B cell (primary cell): ENCODE measurements around the gene CPLANE2. TPM values are rescaled to one million over a fixed set of nuclear protein-coding genes. Genes with fewer than 3 reads are reported as not detected.
"Not testable (repeated sequence)": the region's sequence is repeated elsewhere in the genome, so short reads cannot be mapped to it uniquely, and the experiment has no call there.

Experiments used
- ATAC-seq: fragments of 200-7000 bp; cut with Tn5 transposase; one replicate; pipeline ENCODE4 v1.10.0; 2021; ENCODE audit warnings: low read depth, mild to moderate bottlenecking, moderate number of reproducible peaks, moderate library complexity
- CTCF ChIA-PET: fragments of 350-600 bp; sonication (Branson Sonifier 250); formaldehyde crosslinking; loops from one replicate; lab custom pipeline; 2021; ENCODE audit warnings: antibody characterized with exemption, inconsistent platforms; lab: Charles Lee
- POLR2A ChIA-PET: fragments of 350-600 bp; sonication (Branson Sonifier 250); formaldehyde crosslinking; loops from one replicate; lab custom pipeline; 2021; ENCODE audit warnings: antibody characterized with exemption; lab: Charles Lee
- DNase-seq: peaks from one replicate; pipeline ENCODE4 v3.0.0; 2013
- H2AFZ ChIP-seq: 2 replicates; pipeline ENCODE4 v1.6.1; 2012; ENCODE audit warnings: mild to moderate bottlenecking, low read depth, low read length; ENCODE audit not compliant: insufficient read depth, poor library complexity, severe bottlenecking
- H3K27ac ChIP-seq, 2 donors: 1 replicate in 1 of 2; 2 replicates in 1 of 2; pipeline ENCODE4 v1.5.1; 2012 to 2013; ENCODE audit warnings: low read length in 2 of 2, mild to moderate bottlenecking in 2 of 2, moderate library complexity in 1 of 2
- H3K27me3 ChIP-seq, 4 experiments: fragments of 200-600 bp in 1 of 4; sonication (generic) in 1 of 4; replicated peaks in 1 of 4; 1 replicate in 2 of 4; 2 replicates in 2 of 4; pipeline versions ENCODE4 v1.6.1 to v1.7.0; 2013 to 2016; ENCODE audit warnings: low read length in 3 of 4, mild to moderate bottlenecking in 2 of 4, mixed read lengths in 1 of 4, moderate library complexity in 1 of 4; ENCODE audit not compliant: insufficient read depth in 4 of 4, control insufficient read depth in 3 of 4; ENCODE audit errors: control extremely low read depth in 1 of 4
- H3K36me3 ChIP-seq, 2 experiments: replicated peaks in 1 of 2; 1 replicate in 1 of 2; 2 replicates in 1 of 2; pipeline versions ENCODE4 v1.6.1 to v1.7.1; 2013; ENCODE audit warnings: low read length in 1 of 2; ENCODE audit not compliant: insufficient read depth in 2 of 2, control insufficient read depth in 1 of 2; ENCODE audit errors: control extremely low read depth in 1 of 2, extremely low read depth in 1 of 2
- H3K4me1 ChIP-seq, 2 donors: fragments of 200-600 bp in 1 of 2; sonication (generic) in 1 of 2; 1 replicate in 1 of 2; 2 replicates in 1 of 2; pipeline versions ENCODE4 v1.5.1 to v1.6.1; 2013 to 2017; ENCODE audit warnings: low read length in 2 of 2; ENCODE audit not compliant: control insufficient read depth in 2 of 2, insufficient read depth in 2 of 2
- H3K4me2 ChIP-seq: replicated peaks from 2 replicates; pipeline ENCODE3; 2012; ENCODE audit warnings: mild to moderate bottlenecking, low read depth, low read length; ENCODE audit not compliant: poor library complexity, severe bottlenecking
- H3K4me3 ChIP-seq, 5 experiments: fragments of 200-600 bp in 1 of 5; sonication (generic) in 1 of 5; 1 replicate in 3 of 5; 2 replicates in 2 of 5; pipeline versions ENCODE4 v1.5.1 to v1.7.0; 2011 to 2016; ENCODE audit warnings: low read length in 4 of 5, mild to moderate bottlenecking in 4 of 5, low read depth in 2 of 5, control low read depth in 1 of 5, moderate library complexity in 1 of 5; ENCODE audit not compliant: insufficient read depth in 1 of 5; ENCODE audit errors: control extremely low read depth in 1 of 5, extremely low read depth in 1 of 5
- H3K79me2 ChIP-seq: fragments of 200-600 bp; sonication (generic); one replicate; pipeline ENCODE4 v1.6.0; 2016; ENCODE audit warnings: low read length; ENCODE audit not compliant: control insufficient read depth, insufficient read depth
- H3K9ac ChIP-seq: fragments of 200-600 bp; sonication (generic); 2 replicates; pipeline ENCODE4 v1.6.1; 2017; ENCODE audit warnings: mild to moderate bottlenecking, low read length, moderate library complexity
- H3K9me3 ChIP-seq, 3 donors: one replicate each; pipeline versions ENCODE4 v1.6.1 to v1.7.1; 2013; ENCODE audit warnings: low read length in 2 of 3; ENCODE audit not compliant: control insufficient read depth in 2 of 3, insufficient read depth in 1 of 3; ENCODE audit errors: control extremely low read depth in 1 of 3
- H4K20me1 ChIP-seq: 2 replicates; pipeline ENCODE4 v1.6.0; 2012; ENCODE audit warnings: mild to moderate bottlenecking, low read length; ENCODE audit not compliant: insufficient read depth, control insufficient read depth, poor library complexity, severe bottlenecking
- H3K27ac Mint-ChIP-seq: one replicate; pipeline ENCODE4 v1.8.0; 2021; ENCODE audit warnings: mixed read lengths
- H3K27me3 Mint-ChIP-seq: one replicate; pipeline ENCODE4 v1.8.0; 2021; ENCODE audit warnings: mixed read lengths
- H3K4me1 Mint-ChIP-seq: one replicate; pipeline ENCODE4 v1.8.0; 2021; ENCODE audit warnings: mixed read lengths
- H3K4me3 Mint-ChIP-seq: one replicate; pipeline ENCODE4 v1.8.0; 2021; ENCODE audit warnings: mixed read lengths
- H3K9me3 Mint-ChIP-seq: one replicate; pipeline ENCODE4 v1.8.0; 2022; ENCODE audit warnings: mixed read lengths; ENCODE audit not compliant: insufficient read depth
- CTCF ChIP-seq: fragments of 200-600 bp; IDR thresholded peaks from one replicate; pipeline ENCODE4 v1.8.0; 2022; ENCODE audit warnings: antibody characterized with exemption, mild to moderate bottlenecking
- EZH2 ChIP-seq: IDR thresholded peaks from 2 replicates; pipeline ENCODE4 v1.6.1; 2012; ENCODE audit warnings: borderline replicate concordance, low read depth, mild to moderate bottlenecking, moderate library complexity, low read length; ENCODE audit not compliant: insufficient read depth, poor library complexity, severe bottlenecking
- WGBS: methylation state at CpG from one replicate; pipeline ENCODE4 v1.1.5; 2013; ENCODE audit warnings: missing lambda C conversion rate; ENCODE audit not compliant: insufficient coverage; 5-methylcytosine and 5-hydroxymethylcytosine counted together
- intact Hi-C: fragments of 100-400 bp; cut with micrococcal nuclease; formaldehyde crosslinking; loops from one replicate; pipeline ENCODE4 v1.10.0; 2022
- polyA plus RNA-seq: library from polyadenylated mRNA; depleted of rRNA; stranded (reverse); fragments of >200 nt; gene quantifications from 2 replicates; pipeline ENCODE4 v1.2.3, GENCODE V29; 2012
- total RNA-seq, 2 donors: library from RNA; stranded (reverse); fragments of 120-200 nt in 1 of 2; gene quantifications; 1 replicate in 1 of 2; 2 replicates in 1 of 2; pipeline versions ENCODE4 v1.2.3 to v1.2.4, GENCODE V29; 2013 to 2022

CPLANE2 gene
- total and polyA plus RNA-seq, 2 donors (not counting 1 experiment from before 2014, with no cell fraction given), result 5.7 to 11.1 TPM

- Mint-ChIP-seq H3K9me3 (no peaks in the 10 kb centered on the region), H3K4me3 (no peak overlapping the region), H3K4me1 (no peaks in the 10 kb centered on the region), H3K27ac (no peak overlapping the region), H3K27me3 (no peaks in the 10 kb centered on the region)
- H4K20me1 ChIP-seq, result no peaks in the 10 kb centered on the region
- peaks cover 0 to 6% of the 10 kb centered on the region in 2 experiments for H3K36me3 ChIP-seq
- DNase-seq (no peak), ATAC-seq (no peak)
- no peak overlapping the region for H2AFZ ChIP-seq
- H3K4me2 ChIP-seq, result no peak overlapping the region
- H3K27me3 ChIP-seq, result no peaks in the 10 kb centered on the region
- H3K4me3 ChIP-seq, result no peak overlapping the region
- H3K27ac ChIP-seq, result no peak overlapping the region
- H3K79me2 ChIP-seq, result no peaks in the 10 kb centered on the region
- 96% methylated on average over 8 of the region's 8 CpGs for WGBS
- intact Hi-C loops, result no loop called here
- H3K4me1 ChIP-seq, result no peaks in the 10 kb centered on the region
- H3K9me3 ChIP-seq, result no peaks in the 10 kb centered on the region
- no peak for TF ChIP-seq CTCF
- no peak for TF ChIP-seq EZH2
- ChIA-PET CTCF (no interaction called here), POLR2A (no interaction called here)
- no peak overlapping the region for H3K9ac ChIP-seq
These were observed 38.4 kb downstream of the CPLANE2 start for GRCh38 chr1:16198444-16199156.

GRCh38 chr1:16196874-16197273, 40.1 kb downstream of the CPLANE2 start:
- Mint-ChIP-seq H3K27ac (no peak overlapping the region), H3K27me3 (no peaks in the 10 kb centered on the region), H3K4me3 (no peak overlapping the region), H3K9me3 (no peaks in the 10 kb centered on the region), H3K4me1 (no peaks in the 10 kb centered on the region)
- DNase-seq (no peak), ATAC-seq (no peak)
- H3K36me3 ChIP-seq, result no peaks in the 10 kb centered on the region
- H3K4me3 ChIP-seq, result no peak overlapping the region
- no peaks in the 10 kb centered on the region for H3K79me2 ChIP-seq
- H3K9me3 ChIP-seq, result no peaks in the 10 kb centered on the region
- TF ChIP-seq CTCF (no peak), EZH2 (no peak)
- H3K4me2 ChIP-seq, result no peak overlapping the region
- no peak overlapping the region for H2AFZ ChIP-seq
- intact Hi-C loops, result no loop called here
- no peaks in the 10 kb centered on the region for H4K20me1 ChIP-seq
- ChIA-PET POLR2A (no interaction called here), CTCF (no interaction called here)
- WGBS, result no CpG with 5 or more reads among the region's 3 CpGs
- H3K27ac ChIP-seq, result no peak overlapping the region
- H3K27me3 ChIP-seq, result no peaks in the 10 kb centered on the region
- H3K4me1 ChIP-seq, result no peaks in the 10 kb centered on the region
- H3K9ac ChIP-seq, result no peak overlapping the region

DNA sequence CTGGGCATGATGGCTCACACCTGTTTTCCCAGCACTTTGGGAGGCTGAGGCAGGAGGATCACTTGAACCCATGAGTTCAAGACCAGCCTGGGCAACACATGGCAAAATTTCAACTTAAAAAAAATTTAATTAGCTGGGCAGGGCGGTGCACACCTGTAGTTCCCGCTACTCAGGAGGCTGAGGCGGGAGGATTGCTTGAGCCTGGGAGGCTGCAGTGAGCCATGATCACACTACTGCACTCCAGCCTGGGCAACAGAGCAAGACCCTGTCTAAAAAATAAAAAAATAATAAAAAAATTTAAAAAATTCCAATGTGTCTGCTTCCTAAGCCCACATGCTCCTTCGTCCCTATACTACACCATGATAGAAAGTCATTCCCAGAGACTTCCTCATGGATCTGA, 40.8 kb downstream of the CPLANE2 start:
- 100% methylated on average over 4 of the region's 4 CpGs for WGBS

More for the DNA sequence above, 40.8 kb downstream of the CPLANE2 start:
- intact Hi-C loops, H2AFZ ChIP-seq, H3K36me3 ChIP-seq, H3K27me3 Mint-ChIP-seq, H3K9me3 Mint-ChIP-seq, H3K27ac ChIP-seq, DNase-seq, H4K20me1 ChIP-seq, H3K4me3 ChIP-seq, H3K79me2 ChIP-seq, H3K4me3 Mint-ChIP-seq, H3K27me3 ChIP-seq, H3K4me1 ChIP-seq, H3K4me2 ChIP-seq, H3K27ac Mint-ChIP-seq, H3K9me3 ChIP-seq, H3K4me1 Mint-ChIP-seq, ATAC-seq, H3K9ac ChIP-seq: not testable (repeated sequence)
- ChIA-PET POLR2A (interaction anchor here (0.6 kb wide), 1 partner anchor 10 kb away, joined by 6 read pairs; no protein-coding TSS in a partner anchor), CTCF (interaction anchor here (1.0 kb wide), 1 partner anchor 9 kb away, joined by 4 read pairs; no protein-coding TSS in a partner anchor)
